LHCN-M2 (cell line): ENCODE results near the gene SIRPB1. TPM values are rescaled to one million over a fixed set of nuclear protein-coding genes. Genes with fewer than 3 reads are reported as not detected.
"Not testable (repeated sequence)": the region's sequence is repeated elsewhere in the genome, so short reads cannot be mapped to it uniquely, and the experiment has no call there.

Source experiments
- DNase-seq: peaks from one replicate; pipeline ENCODE4 v3.0.0-alpha.2; 2012; ENCODE audit warnings: low read depth
- total RNA-seq: library from RNA; depleted of rRNA; stranded (reverse); fragments of >200 nt; gene quantifications from 2 replicates; pipeline ENCODE4 v1.2.3, GENCODE V29; 2014

SIRPB1 gene
- total RNA-seq, 1 experiment from 2014 or later: 0.86 TPM

DNA sequence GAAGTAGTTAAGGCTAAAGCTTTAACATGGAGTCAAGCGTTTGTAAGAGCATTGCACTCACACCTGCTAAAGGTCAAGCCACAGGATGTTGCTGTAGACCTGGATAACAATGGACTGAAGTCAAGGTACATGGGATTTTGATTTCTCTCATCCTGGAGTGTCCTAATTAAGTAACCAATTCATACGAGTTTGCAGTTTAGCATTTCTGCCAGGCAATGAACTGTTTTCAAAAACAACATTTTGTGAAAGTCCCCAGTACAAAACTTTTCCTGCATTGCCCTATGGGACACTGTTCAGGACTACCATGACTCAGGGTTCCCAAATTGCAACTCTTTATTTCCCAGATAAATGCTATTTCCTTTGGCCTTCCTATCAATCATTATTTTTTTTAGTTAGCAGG lies 17.4 kb upstream of the SIRPB1 start:
- no peak for DNase-seq

DNA sequence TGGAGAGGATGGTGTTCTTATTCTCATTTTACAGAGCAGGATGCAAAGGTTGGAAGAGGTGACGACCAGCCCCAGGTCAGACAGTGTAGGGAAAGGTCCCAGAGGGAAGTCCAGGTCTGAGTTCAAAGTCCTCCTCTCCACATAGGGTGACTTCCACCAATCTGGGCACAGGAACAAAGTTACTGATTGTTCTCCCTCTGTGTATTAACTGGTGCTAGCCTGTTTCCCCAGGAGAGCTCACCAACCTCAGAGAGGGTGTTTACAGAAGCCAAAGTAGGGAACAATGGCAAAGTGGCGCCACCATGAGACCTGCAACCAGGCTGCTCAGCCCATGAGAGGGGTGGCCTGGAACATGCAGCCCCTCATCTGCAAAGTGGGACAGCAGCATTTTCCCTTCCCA lies 16.8 kb upstream of the SIRPB1 start:
- DNase-seq: no peak

- no peak for DNase-seq
These were observed 15.6 kb upstream of the SIRPB1 start for GRCh38 chr20:1635291-1635979.

GRCh38 chr20:1633535-1633934 lies 13.7 kb upstream of the SIRPB1 start:
- no peak for DNase-seq

GRCh38 chr20:1632178-1632577 lies 12.4 kb upstream of the SIRPB1 start:
- no peak for DNase-seq

DNA sequence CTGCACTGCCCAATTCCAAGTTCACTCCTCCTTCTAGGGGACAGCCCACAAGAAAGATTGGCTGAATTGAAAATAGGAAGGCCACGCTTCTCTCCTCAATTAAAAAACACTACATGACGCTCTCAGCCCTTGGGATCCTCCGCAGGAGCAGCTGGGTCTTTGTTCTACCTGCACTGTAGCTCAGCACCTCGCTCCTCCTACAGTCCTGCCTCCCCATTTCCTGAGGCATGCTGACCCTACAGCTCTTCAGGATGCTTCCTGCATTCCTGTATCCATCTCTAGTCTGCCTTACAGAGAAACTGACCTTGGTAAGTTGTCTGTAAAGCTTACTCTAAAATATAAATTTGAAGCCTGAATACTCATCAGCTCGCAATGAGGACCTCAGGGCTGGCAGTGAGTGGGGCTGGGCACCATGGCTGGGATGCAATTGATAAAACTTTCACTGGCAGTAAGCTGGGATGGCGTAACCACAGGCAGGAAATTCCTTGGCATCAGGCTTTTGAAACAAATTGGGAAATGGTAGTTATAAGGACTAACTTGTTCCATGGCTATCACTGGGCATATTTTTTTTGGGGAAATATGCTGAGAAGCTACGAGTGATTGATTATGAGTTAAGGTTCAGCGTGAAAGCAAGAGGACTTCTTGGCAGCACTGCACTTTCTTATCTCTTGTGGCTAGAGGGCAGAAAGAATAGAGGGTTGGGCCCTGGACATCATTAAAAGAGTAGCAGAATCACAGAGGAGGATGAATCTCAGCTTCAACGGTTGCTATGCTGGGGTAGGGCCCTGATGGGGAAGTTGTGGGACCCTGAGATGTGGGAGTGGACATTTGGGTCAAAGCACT lies 11.7 kb upstream of the SIRPB1 start:
- DNase-seq: no peak

GRCh38 chr20:1630186-1630585 lies 10.4 kb upstream of the SIRPB1 start:
- no peak for DNase-seq

GRCh38 chr20:1629321-1629720 lies 9.5 kb upstream of the SIRPB1 start:
- no peak for DNase-seq

- no peak for DNase-seq
These were observed 8.8 kb upstream of the SIRPB1 start for GRCh38 chr20:1628621-1629020.

DNA sequence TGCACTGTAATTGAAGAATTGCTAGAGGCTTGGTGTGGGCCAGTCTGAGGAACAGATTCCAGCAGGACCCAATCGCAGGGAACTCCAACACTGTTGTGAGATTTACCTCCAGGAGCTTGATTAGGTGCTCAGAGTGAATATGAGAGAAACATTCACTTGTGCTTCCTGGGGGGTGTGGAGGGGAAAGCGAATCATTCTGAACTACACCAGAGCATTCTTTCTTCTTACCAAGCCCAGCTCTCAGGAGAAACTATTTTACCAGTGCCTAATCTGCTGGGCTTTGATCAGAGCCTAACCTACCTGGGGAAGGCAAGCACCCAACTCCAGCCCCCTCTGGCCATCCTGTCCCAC lies 7.4 kb upstream of the SIRPB1 start:
- DNase-seq: no peak

GRCh38 chr20:1626528-1627199 lies 6.9 kb upstream of the SIRPB1 start:
- no peak for DNase-seq

- no peak for DNase-seq
These were observed 5.4 kb upstream of the SIRPB1 start for GRCh38 chr20:1625083-1625690.

DNA sequence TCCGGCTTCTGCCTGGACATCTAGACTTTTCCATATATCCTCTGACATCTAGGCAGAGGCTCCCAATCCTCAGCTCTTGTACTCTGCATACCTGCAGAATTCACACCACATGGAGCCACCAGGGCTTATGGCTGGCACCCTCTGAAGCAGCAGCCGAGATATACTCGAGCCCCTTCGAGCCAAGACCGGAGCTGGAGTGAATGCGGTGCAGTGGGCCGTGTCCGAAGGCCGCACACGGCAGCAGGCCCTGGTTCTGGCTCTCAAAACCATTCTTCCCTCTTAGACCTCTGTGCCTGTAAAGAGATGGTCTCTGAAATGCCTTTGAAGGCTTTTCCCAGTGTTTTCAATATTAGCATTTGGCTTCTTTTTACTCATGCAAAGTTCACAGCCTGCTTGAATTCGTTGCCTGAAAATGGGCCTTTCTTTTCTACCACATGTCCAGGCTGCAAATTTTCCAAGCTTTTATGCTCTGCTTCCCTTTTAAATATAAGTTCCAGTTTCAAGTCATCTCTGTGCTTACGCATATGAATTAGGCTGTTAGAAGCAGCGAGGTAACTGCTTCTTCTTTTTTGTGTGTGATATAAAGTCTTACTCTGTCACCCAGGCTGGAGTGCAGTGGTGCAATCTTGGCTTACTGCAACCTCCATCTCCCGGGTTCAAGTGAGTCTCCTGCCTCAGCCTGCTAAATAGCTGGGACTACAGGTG lies 3.8 kb upstream of the SIRPB1 start:
- DNase-seq: no peak

DNA sequence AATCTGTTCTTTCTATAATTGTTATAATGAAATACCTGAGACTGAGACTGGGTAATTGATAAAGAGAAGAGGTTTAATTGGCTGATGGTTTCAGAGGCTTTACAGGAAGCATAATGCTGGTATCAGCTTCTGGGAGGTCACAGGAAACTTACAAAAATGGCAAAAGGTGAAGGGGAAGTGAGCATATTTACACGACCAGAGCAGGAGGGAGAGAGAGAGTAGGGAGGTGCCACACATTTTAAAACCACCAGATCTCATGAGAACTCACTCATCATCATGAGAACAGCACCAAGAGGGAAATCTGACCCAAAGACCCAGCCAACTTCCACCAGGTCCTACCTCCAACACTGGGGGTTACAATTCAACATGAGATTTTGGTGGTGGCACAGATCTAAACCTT lies 2.6 kb upstream of the SIRPB1 start:
- DNase-seq: no peak

DNA sequence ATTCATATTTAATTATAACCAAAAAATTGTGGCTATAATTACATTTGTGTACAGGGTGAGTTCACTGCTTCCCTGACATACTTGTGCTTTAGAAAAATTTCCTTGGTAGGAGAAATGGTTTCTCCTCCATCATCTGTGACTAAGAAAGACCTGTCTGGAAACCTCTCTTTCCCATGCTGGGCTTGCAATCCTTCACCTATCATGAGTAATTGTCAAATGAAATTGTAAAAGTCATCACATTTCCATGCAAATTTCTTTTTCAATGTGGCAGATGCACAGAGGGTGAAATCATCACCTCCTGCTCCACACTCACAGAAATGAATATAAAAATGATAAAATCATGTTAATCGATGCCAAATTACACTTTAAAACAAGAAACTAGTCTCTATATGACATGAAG lies 1.5 kb upstream of the SIRPB1 start:
- no peak for DNase-seq

- DNase-seq: no peak
These were observed 762 bp downstream of the SIRPB1 start for GRCh38 chr20:1618954-1619540.

DNA sequence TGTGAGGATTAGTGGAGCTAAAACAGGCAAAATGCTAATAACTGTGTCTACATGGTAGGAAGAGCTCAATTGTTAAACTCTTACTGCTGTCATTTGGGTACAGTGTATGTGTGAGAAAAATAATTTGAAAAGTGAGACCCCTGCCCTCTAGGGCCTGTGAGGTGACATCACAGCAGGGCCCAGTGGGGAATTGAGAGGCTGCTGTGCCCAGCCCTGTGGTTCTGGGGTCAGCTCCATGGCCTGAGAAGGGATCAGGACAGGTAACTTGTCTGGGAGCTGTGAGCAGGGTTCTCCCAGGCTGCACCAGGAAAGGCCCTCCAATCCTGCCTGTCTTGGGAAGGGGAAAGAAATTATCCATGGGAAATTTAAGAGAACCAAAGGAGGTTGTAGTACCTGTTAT lies 1.3 kb downstream of the SIRPB1 start:
- no peak for DNase-seq

DNA sequence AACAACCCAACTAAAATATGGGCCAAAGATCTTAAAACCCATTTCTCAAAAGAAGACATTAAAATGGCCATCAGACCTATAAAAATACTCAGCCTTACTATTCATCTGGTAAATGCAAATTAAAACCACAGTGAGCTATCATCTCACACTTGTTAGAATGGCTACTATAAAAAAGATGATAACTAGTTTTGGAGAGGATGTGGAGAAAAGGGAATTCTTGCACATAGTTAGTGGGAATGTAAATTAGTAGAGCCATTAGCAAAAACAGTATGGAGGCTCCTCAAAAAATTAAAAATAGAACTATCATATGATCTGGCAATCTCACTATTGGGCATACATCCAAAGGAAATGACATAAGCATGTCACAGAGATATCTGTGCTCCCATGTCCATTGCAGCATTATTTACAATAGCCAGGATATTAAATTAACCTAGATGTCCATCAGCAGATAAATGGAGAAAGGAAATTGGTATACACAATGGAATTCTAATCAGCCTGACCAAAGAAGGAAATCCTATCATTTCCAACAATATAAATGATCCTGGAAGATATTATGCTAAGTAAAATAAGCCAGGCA lies 2.9 kb downstream of the SIRPB1 start:
- no peak for DNase-seq

GRCh38 chr20:1610404-1610803 lies 9.4 kb downstream of the SIRPB1 start:
- DNase-seq: not testable (repeated sequence)

- DNase-seq: not testable (repeated sequence)
These were observed 11.0 kb downstream of the SIRPB1 start for GRCh38 chr20:1608678-1609347.
